ENCODE measurements around the gene MLPH.

MLPH gene

DNA sequence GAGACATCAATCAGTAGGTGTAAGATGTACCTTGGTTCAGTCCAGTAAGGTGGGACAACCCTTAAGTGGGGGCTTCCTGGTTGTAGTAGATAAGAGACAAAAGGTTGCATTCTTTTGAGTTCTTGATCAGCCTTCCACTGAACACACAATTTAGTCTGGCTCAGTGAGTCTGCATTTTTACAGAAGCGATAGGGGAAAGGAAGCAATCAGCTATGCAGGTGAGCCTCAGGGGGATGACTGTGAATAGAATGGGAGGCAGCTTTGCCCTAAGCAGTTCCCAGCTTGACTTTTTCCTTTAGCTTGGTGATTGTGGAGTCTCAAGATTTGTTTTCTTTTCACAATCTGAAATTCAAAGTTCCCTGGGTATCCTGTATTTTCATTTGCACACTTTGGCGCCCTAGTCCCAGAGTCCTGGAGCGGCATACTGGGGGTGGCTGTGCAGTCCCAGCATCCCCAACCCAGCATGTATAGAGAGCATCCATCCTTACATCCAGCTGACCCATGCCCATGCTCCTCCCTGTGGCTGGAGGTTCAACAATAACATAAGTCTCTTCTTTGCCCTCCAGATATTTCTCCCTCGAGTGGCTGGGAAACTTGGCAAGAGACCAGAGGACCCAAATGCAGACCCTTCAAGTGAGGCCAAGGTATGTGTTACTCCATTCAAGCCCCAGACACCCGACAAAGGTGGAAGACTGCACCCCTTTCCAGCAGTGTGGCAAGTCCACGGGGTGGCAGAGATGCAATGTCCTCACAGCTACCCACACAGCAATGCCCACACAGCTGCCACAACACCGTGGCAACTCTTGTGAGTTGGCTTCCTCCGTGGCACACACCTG, 59.2 kb downstream of the MLPH start:
- DNase-seq (ENCODE audit: low spot score) = no peak

- no peak for DNase-seq (ENCODE audit: low spot score)
These were observed 59.9 kb downstream of the MLPH start for GRCh38 chr2:237546876-237547395.

- no peak for DNase-seq (ENCODE audit: low spot score)
These were observed 60.9 kb downstream of the MLPH start for GRCh38 chr2:237547841-237548416.

- DNase-seq (ENCODE audit: low spot score) = no peak
These were observed 62.2 kb downstream of the MLPH start for GRCh38 chr2:237549216-237549615.

- DNase-seq (ENCODE audit: low spot score) = no peak
These were observed 62.8 kb downstream of the MLPH start for GRCh38 chr2:237549643-237550415.

- DNase-seq (ENCODE audit: low spot score) = no peak
These were observed 64.1 kb downstream of the MLPH start for GRCh38 chr2:237551071-237551574.

DNA sequence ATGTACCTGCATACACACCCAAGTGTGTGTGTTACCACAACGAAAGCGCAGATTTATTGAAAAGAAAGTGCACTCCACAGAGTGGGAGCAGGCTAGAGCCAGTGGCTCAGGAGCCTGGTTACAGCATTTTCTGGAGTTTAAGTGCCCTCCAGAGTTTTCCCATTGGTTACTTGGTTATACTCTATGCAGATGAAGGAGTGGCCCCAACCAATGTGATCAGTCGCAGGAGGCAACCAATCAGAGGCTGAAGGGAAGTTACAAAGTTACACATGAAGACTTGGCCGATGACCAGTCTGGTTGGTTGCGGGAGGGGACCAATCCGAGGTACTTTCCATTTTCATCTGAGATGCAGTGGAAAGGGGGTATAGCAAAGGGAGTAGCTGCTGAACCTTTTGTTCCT, 65.9 kb downstream of the MLPH start:
- no peak for DNase-seq (ENCODE audit: low spot score)

DNA sequence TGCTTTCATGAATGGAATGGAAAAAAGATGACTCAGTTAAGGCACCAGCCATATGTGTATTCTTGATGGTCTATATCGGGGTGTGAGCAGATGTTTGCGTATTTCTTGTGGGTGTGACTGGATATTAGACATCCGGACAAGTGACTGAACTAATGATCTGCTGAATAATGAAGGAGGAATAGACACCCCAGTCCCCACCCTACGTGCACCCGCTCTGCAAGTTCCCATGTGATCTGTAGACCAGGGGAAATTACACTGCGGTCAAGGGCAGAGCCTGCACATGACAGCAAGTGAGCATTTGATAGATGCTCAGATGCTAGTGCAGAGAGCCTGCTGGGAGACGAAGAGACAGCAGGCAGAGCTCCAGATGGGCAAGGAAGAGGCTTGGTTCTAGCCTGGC, 66.9 kb downstream of the MLPH start:
- no peak for DNase-seq (ENCODE audit: low spot score)

DNA sequence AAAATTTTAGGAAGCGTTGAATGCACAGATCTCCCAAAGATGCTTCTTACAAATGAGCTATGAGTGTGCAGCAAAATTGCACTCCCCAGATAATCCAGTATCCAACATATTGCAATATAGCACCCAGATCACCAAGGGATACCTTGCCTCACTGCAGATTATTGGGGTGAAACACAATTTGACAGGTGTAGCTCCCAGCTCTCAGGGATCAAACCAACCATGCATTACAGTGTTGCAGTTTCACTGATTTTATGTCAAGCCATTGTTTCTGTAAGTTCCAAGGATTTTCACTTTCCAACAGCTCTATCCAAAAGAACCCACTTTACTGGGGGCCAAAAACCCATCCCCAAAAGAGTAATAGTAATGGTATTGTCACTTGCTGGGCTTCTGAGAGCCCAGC, 68.5 kb downstream of the MLPH start:
- no peak for DNase-seq (ENCODE audit: low spot score)

DNA sequence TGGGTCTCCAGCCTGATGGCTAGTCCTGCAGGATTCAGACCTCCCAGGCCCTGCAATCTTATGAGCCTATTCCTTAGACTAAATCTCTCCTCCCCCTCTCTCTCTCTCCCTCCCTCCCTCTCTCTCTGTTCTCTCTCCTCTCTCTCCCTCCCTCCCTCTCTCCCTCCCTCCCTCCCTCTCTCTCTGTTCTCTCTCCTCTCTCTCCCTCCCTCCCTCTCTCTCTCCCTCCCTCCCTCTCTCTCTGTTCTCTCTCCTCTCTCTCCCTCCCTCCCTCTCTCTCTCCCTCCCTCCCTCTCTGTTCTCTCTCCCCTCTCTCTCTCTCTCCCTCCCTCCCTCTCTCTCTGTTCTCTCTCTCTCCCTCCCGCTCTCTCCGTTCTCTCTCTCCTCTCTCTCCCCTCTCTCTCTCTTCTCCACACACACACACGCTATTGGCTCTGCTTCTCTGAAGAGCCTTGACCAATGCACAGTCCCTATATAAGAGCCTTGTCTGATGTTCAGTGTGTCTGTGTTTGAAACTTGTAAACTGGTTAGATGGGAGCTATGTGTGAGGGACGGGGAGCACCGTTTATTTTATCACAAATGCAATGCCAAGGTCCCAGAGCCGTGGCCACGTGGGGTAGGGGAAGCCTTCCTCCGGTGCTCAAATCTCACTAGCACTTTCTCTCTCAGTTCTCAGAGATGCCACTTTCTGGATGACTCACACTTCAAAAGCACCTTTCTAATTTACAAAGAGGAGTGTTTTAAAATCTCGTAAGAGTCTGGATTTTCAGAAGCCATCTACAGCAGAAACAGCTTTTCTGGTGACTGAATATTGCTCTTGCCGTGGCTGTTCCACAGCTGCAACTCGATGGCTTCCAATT, 70.0 kb downstream of the MLPH start:
- no peak for DNase-seq (ENCODE audit: low spot score)

DNA sequence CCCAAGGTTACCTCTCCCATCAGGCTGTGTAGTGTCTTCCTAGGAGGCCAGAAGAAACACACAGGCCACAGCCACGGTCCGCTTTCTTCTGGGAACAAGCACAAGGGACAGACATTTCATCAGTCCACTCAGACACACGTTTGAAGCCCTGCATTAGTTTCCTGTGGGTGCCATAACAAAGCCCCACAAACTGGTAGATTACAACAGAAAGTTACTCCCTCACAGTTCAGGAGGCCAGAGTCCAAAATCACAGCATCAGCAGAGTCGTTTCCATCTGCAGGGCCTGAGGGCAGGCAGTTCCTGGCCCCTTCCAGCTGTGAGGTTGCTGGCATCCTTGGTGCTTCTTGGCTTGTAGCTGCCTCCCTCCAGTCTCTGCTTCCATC, 70.6 kb downstream of the MLPH start:
- DNase-seq (ENCODE audit: low spot score) = no peak

GRCh38 chr2:237558961-237559641, 72.0 kb downstream of the MLPH start:
- DNase-seq (ENCODE audit: low spot score) = no peak

- DNase-seq (ENCODE audit: low spot score) = no peak
These were observed 74.2 kb downstream of the MLPH start for GRCh38 chr2:237561221-237561620.

- no peak for DNase-seq (ENCODE audit: low spot score)
These were observed 76.8 kb downstream of the MLPH start for GRCh38 chr2:237563816-237564215.

DNA sequence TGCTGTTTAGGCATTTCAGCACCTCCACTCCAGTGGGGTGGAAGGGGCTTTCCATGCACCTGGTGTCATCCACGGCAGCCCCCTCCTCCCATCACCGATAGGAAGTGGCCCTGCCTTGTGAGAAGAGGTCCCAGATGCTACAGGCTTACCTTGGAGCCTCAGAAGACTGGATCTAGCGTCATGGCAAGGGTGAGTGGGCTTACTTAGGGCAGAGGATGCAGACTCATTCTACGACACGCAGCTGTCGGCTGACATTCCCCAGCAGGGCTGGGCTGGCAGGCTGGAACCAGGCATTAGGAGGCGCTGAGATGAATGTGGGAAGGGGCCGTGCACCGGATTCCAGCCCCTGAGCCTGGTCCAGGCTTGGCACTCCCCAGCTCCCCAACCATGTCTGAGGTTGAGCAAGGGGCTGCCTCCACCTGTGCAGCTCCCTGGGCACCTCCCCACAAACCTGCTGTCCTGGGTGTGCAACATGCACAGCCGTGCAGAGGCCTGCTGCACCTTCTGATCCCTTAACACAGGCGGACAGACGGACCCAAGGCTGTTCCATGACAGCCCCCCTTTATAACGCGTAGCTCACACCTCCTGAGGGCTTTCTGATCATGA, 77.6 kb downstream of the MLPH start:
- no peak for DNase-seq (ENCODE audit: low spot score)

DNA sequence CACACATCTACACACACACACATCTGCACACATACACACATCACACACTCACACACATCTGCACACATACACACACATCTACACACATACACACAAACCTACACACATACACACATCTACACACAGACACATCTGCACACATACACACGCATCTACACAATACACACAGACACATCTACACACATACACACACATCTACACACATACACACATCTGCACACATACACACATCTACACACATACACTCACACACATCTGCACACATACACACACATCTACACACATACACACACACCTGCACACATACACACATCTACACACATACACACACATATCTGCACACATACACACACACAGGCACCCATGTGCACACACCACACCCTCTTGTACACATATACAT, 78.9 kb downstream of the MLPH start:
- DNase-seq (ENCODE audit: low spot score) = no peak

DNA sequence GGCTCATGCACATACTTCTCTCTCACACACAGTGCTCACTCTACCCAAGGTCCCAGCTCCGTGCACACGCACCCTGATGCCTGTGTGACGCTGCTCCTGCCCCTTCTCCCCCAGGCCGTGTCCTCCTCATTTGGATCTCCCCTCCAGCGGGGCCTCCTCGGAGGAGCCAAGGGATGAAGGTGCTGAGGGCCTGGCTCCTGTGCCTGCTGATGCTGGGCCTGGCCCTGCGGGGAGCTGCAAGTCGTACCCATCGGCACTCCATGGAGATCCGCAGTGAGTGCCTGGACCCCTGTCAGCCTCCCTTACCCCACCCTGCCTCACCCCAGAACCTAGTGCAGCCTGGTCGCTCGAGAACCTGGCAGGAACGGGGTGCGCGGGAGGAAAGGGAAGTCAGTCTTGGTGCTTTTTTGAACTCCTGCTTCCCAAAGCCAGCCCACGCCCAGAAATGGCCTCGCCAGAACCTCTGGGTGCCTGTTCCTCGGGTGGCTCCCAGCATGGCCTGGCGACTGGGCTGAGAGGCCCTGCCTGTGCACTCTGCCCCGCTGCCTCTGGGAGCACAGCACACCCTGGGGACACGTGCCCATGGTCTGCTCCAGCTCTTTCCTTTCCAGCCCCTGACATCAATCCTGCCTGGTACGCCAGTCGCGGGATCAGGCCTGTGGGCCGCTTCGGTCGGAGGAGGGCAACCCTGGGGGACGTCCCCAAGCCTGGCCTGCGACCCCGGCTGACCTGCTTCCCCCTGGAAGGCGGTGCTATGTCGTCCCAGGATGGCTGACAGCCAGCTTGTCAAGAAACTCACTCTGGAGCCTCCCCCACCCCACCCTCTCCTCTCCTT, 79.6 kb downstream of the MLPH start, which contains the start of gene PRLH:
Gene PRLH (plus strand): TSS at position 174 of the 835 bp plus-strand sequence. CDS start 0 bp downstream, at position 174.
- no peak for DNase-seq (ENCODE audit: low spot score)

- DNase-seq (ENCODE audit: low spot score) = peak; percentile 36
These were observed 80.4 kb downstream of the MLPH start for GRCh38 chr2:237567276-237568029.
